Left renal pelvis (tissue), 4 donors: ENCODE measurements around the gene KRTAP17-1. TPM values are rescaled to one million over a fixed set of nuclear protein-coding genes. Genes with fewer than 3 reads are reported as not detected.
"Not testable (repeated sequence)": the region's sequence is repeated elsewhere in the genome, so short reads cannot be mapped to it uniquely, and the experiment has no call there.

Experiments used
- DNase-seq, 4 donors: peaks; one replicate each; pipeline ENCODE4 v3.0.0-alpha.2; 2013; ENCODE audit warnings: low read depth in 4 of 4, low spot score in 3 of 4
- polyA plus RNA-seq, 4 donors: library from polyadenylated mRNA; unstranded; fragments of 120-200 nt; gene quantifications; one replicate each; pipeline ENCODE4 v1.2.1, GENCODE V29; 2013; ENCODE audit not compliant: insufficient read length in 4 of 4

KRTAP17-1 gene
- not detected for polyA plus RNA-seq

GRCh38 chr17:41315204-41315794 is at the start of gene KRTAP17-1:
Gene KRTAP17-1, minus strand, starts transcription at chr17:41315710. Its CDS starts 60 bp downstream, at chr17:41315650.
- no peak for DNase-seq

- DNase-seq, result no peak
Measured at GRCh38 chr17:41363881-41364280, 48.4 kb upstream of the KRTAP17-1 start.

DNA sequence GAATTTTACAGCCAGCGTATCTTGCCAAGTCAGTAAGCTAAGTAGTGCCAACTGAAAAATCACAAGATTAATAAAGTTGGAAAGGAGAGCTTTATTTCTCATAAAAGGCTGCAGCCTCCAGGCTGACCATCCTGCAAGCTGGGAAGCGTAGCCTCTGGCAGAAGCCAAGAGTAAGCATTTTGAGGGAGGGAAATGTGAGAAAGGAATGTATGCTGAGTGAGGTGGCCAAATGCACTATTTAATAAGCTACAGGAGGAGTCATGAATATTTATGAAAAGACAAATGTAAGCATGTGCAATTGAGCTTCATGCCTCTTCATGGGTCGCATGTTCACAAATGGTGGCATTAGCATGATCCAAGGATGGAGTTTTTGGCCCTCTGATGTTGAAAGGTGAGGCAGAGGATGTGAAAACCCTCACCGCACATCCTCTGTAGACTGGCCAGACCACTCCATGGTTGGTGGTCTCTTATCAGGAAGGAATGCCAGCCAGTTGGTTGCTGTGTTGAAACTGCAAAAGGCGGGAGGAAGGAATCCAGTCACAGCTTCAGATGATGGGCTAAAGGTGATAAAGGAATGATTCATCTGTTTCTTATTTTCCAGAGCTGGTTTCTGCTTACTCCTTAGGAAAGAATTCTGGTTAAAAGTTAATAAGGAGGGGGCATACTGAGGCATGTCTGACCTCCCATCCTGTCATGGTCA is 44.9 kb upstream of the KRTAP17-1 start:
- no peak for DNase-seq

GRCh38 chr17:41354536-41354935 is 39.0 kb upstream of the KRTAP17-1 start:
- DNase-seq, result no peak

GRCh38 chr17:41352597-41353366 is 37.3 kb upstream of the KRTAP17-1 start:
- DNase-seq, result no peak

GRCh38 chr17:41351177-41351576 is 35.7 kb upstream of the KRTAP17-1 start:
- no peak for DNase-seq

GRCh38 chr17:41350381-41350878 is 34.9 kb upstream of the KRTAP17-1 start, which contains the start of gene KRT33A:
Gene KRT33A, minus strand, starts transcription at chr17:41350828. Its CDS starts 61 bp downstream, at chr17:41350767.
- DNase-seq, result not testable (repeated sequence)

DNA sequence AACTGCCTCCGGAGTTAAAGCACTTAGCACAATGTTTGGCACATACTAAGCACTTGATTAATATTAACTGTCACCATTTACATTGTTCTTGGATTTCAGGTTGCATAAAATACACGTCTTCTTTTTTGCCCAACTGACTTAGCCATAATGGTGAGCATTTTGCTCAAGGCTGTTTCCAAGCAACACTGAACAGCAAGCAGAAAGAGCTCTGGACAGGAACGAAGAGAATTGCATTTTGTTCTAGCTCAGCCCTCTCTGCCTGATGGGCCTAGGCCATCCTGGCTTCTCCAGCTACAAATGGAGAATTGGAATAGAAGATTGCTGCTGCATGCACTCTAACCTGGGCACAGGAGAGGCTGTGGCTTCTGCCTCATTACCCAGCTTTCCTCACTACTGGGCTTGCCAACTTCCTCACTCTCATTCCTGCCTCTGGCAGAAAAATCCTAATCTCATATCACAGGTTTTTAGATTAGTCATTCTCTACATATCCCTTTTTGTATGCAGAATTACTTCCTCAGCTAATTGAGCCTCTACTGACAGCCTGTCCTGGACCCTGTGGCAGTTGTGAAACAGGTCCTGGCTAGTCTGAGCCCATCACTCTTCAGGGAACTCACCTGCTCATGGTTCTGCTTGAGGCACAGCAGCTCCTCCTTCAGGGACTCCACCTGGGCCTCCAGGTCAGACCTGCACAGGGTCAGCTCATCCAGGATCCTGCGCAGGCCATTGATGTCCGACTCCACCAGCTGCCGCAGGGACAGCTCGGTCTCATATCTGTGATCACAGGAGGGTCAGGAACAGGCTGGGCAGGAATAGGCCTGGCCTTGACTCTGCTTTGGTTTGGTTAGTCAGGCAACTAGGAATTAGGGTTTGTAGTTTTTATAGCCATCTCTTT is 32.6 kb upstream of the KRTAP17-1 start:
- no peak for DNase-seq

DNA sequence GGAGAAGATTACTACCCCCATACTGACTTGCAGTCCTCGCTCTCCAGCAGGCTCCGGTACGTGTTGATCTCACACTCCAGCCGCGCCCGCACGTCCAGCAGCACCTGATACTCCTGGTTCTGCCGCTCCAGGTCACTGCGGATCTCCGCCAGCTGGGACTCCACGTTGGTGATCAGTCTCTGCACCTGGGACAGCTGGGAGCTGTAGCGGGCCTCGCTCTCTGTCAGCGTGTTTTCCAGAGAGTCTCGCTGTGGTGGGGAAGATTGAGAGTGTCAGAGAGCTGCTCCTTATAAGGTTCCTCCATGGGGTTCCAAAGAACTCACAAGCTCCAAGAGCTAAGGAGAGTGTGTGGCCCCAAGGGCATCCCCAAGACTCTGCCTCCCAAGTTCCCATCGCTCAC is 30.9 kb upstream of the KRTAP17-1 start:
- DNase-seq, result not testable (repeated sequence)

GRCh38 chr17:41345992-41346391 is 30.5 kb upstream of the KRTAP17-1 start:
- DNase-seq, result no peak

DNA sequence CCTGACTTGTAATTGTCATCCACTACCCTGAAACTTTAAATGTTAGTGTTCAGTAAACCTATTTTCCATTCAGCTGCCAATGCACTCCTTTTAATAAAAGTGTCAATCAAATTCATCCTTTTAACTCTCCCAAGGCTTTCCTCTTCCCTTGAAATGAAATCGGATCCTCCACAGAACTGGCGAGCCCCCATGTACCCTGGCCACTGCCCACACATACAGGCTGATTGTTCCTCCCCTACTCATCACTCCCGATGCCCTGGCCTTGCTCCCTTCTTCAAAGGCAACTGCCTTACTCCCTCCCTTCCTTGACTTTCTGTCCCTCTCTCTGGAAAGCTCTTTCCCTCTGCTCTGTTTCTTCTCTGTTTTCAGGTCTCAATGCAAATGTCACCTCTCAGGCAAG is 27.5 kb upstream of the KRTAP17-1 start:
- DNase-seq, result peak in 1 of 4 donors; percentile 26

GRCh38 chr17:41340934-41341861 is 25.7 kb upstream of the KRTAP17-1 start:
- no peak for DNase-seq

- DNase-seq, result peak in 1 of 4 donors; percentile 27
Measured at GRCh38 chr17:41340494-41340893, 25.0 kb upstream of the KRTAP17-1 start.

DNA sequence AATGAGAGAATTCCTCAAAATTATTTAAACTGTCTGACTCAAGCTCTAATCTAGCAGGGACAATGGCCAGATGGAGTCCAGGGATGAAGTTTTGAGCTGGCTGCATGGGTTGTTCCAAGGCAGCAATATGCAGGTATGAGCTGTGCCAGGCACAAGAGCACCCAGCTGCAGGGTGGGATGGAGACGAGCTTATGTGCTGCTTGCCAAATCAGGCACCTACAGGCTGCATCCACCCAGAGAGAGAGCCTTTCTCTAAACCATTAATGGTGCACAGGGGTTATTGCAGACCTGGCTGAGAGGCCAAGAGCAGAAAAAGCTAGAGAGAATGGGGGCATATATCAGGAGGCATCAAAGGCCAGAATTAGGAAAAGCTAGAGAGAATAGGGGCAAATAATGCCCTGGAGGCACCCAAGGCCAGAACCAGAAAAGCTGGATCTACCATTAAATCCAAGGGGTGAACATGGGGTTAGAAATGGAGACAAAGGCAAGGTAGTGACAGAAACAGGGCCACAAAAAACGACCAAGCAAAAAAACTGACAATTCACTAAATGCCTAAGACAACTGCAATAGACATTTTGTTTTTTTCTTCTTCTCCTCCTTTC is 24.2 kb upstream of the KRTAP17-1 start:
- DNase-seq, result no peak

DNA sequence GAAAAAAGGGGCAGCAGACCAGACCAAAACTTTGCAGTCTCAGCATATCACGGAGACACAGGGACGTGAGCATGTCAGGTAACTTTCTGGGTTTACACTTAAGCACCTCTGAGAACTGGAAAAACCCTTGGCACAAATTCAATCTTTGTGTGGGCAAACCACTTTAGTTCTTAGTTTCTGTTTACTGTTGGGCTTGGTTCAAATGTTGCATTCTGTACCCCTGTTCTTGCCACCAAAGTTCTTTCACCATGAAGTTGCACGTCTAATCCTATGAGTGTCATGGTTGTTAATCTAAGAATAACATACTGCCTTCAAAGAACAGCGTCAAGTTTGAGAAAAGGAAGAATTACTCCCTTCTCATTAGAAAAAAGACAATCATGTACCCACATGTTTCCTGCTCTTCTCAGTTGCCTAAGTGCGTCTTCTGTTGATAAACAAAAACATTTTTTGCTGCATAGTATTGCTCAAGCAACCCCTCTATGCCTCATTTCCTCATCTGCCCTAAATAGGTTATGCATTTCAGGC is 23.5 kb upstream of the KRTAP17-1 start:
- no peak for DNase-seq

DNA sequence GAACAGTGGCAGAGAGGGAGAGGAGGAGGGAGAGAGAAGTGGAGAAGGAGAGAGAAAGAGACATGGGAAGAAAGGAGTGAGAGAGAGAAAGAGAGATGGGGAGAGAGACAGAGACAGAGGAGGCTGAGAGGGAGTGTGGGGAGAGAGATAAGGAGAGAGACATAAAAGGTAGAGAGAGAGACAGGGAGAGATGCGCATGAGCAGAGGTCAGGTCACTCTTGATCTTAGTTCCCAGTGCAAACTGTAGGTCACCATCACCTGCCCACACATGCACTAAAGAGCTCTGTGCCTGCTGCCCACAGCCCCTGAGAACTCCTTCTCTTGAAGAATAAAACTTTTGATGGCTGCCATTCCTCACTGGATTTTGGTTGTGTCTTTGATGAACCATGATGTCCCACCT is 20.2 kb upstream of the KRTAP17-1 start:
- no peak for DNase-seq

DNA sequence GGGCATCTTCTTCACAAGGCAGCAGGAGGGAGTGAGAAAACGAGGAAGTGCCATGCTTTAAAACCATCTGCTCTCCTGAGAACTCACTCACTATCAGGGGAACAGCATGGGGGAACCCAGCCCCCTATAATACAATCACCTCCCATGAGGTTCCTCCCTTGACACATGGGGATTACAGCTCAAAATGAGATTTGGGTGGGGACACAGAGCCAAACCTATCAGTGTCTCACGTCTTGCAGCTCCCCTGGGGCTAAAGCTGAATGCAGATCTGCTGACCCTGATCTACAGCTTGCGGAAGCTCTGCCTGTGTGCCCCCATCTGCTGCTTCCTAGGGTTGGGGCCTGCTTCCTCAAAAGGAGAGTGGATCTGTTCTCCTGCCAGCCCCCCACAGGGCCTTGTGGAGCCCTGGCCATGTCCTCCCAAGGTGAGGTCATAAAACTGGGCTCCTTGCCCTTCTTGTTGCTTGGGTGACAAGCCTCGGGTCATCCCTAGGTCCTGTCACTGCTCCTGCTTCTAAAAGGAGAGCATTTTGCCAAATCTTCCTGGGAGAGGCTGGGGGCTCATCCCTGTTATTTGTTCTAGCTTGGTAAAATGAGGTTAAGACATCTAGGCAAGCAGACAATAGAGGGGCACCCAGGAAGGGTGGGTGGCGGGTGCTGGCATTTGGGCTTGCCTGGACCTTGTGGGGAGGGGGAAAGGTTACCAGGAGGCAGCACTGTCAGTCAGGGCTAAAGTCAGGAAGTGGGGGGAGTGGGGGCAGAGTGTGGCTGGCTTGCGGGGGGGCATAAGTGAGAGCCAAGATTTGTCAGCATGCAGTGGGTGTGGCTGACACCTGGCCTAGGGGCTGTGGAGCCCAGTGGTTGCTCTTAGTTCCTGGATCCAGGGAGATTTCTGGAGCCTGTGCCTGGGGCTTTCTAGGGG is 19.1 kb upstream of the KRTAP17-1 start:
- no peak for DNase-seq
